Chondrocyte (in vitro differentiated cells): ENCODE results near the gene CLEC11A. TPM values are rescaled to one million over a fixed set of nuclear protein-coding genes. Genes with fewer than 3 reads are reported as not detected.

Experiments used
- DNase-seq: peaks from one replicate; pipeline ENCODE4 v3.0.0; 2021; ENCODE audit warnings: mixed read lengths, low spot score
- H3K27ac Mint-ChIP-seq: one replicate; pipeline ENCODE4 v1.8.0; 2021; ENCODE audit warnings: mild to moderate bottlenecking, moderate library complexity, mixed read lengths; ENCODE audit not compliant: unreplicated experiment
- H3K27me3 Mint-ChIP-seq: 2 replicates; pipeline ENCODE4 v1.8.0; 2021; ENCODE audit warnings: low read depth, mixed read lengths
- H3K36me3 Mint-ChIP-seq: 2 replicates; pipeline ENCODE4 v1.8.0; 2021; ENCODE audit warnings: low read depth, mixed read lengths
- H3K4me1 Mint-ChIP-seq: 2 replicates; pipeline ENCODE4 v1.8.0; 2021; ENCODE audit warnings: low read depth, mild to moderate bottlenecking, mixed read lengths
- H3K4me3 Mint-ChIP-seq: one replicate; pipeline ENCODE4 v1.8.0; 2021; ENCODE audit warnings: mild to moderate bottlenecking, moderate library complexity, mixed read lengths; ENCODE audit not compliant: unreplicated experiment
- H3K9me3 Mint-ChIP-seq: 2 replicates; pipeline ENCODE4 v1.8.0; 2021; ENCODE audit warnings: low read depth, mixed read lengths
- CTCF ChIP-seq: fragments of 200-600 bp; sonication (generic); IDR thresholded peaks from 2 replicates; pipeline ENCODE4 v1.5.0; 2021; ENCODE audit warnings: antibody characterized with exemption, mild to moderate bottlenecking, moderate library complexity
- long read RNA-seq: library from polyadenylated mRNA; stranded (forward); transcript quantifications from one replicate; pipeline ENCODE4 v2.0.0, GENCODE V29; 2021
- total RNA-seq: library from RNA; stranded (reverse); gene quantifications from 3 replicates; pipeline ENCODE4 v1.2.1, GENCODE V29; 2021

The CLEC11A gene, protein sequence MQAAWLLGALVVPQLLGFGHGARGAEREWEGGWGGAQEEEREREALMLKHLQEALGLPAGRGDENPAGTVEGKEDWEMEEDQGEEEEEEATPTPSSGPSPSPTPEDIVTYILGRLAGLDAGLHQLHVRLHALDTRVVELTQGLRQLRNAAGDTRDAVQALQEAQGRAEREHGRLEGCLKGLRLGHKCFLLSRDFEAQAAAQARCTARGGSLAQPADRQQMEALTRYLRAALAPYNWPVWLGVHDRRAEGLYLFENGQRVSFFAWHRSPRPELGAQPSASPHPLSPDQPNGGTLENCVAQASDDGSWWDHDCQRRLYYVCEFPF
- 2.9 to 5.4 TPM (median 5.1 TPM) in 3 replicates for total RNA-seq
- long read RNA-seq, partial matches to known transcripts = 1 of 11 reads
- long read RNA-seq, other reads (novel, unspliced or antisense) = 7 of 11 reads

DNA sequence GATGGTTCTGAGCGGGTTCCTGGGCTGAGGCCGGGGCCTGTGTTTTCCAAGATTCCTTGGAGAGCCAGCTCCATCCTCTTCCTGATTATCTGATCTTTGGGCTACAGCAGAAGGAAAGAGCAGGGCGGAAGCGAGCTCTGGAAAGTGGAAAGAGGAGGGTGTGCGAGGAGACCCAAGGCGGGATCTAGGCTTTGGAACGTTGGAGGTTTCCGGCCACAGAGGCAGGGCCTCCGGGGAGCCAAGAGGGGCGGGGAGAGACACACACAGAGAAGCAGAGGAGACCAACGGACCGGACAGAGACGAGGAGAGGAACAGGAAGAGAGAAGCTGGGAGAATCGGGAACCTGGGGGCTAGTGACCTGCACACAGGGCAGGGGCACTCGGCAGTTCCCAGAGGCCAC is at the start of gene CLEC11A:
Gene CLEC11A (plus strand): TSS at position 296 of the 400 bp plus-strand sequence. CDS start 162 bp downstream, outside the sequence.
- Mint-ChIP-seq H3K36me3 (no peaks in the 10 kb centered on the region), H3K4me1 (peaks cover 18% of the 10 kb centered on the region)

GRCh38 chr19:50676625-50677197 is 46.5 kb upstream of the CLEC11A start:
- no peak for TF ChIP-seq CTCF
- DNase-seq = no peak
- no peaks in the 10 kb centered on the region for H3K9me3 Mint-ChIP-seq
- H3K36me3 Mint-ChIP-seq = no peaks in the 10 kb centered on the region
- no peaks in the 10 kb centered on the region for H3K4me1 Mint-ChIP-seq
- H3K27ac Mint-ChIP-seq = no peak overlapping the region
- H3K27me3 Mint-ChIP-seq = peaks cover 51% of the 10 kb centered on the region
- H3K4me3 Mint-ChIP-seq = no peak overlapping the region

More for the DNA sequence above, at the start of gene CLEC11A:
- Mint-ChIP-seq H3K9me3 (no peaks in the 10 kb centered on the region), H3K27me3 (peaks cover 12% of the 10 kb centered on the region), H3K4me3 (peak within 1 kb of the TSS; percentile 86), H3K27ac (peak within 1 kb of the TSS; percentile 83)
- DNase-seq = no peak
- no peak for TF ChIP-seq CTCF

DNA sequence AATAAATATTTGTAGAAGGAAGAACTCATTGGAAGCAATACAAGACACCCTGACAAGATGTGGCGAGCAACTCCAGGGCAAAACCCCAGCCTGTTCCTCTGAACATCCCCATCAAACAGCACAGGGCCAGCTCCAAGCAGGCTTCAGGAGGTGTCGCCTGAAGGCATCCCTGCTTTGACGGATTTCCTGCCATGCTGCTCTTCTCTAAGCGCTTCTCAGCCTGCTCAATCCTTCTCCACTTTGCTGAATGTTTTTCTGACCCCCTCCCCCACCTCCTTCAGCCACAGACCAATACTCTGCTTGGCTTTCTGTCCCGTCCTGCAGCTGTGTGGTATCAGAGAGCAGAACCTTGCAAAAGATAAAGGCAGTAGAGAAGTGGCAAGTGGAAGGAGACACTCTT is 45.5 kb upstream of the CLEC11A start:
- no peak overlapping the region for H3K27ac Mint-ChIP-seq
- H3K4me3 Mint-ChIP-seq = no peak overlapping the region
- no peak for DNase-seq
- H3K9me3 Mint-ChIP-seq = no peaks in the 10 kb centered on the region
- no peak for TF ChIP-seq CTCF
- H3K36me3 Mint-ChIP-seq = no peaks in the 10 kb centered on the region
- H3K4me1 Mint-ChIP-seq = no peaks in the 10 kb centered on the region
- peaks cover 51% of the 10 kb centered on the region for H3K27me3 Mint-ChIP-seq

GRCh38 chr19:50678323-50678722 is 44.8 kb upstream of the CLEC11A start:
- no peak overlapping the region for H3K4me3 Mint-ChIP-seq
- peaks cover 49% of the 10 kb centered on the region for H3K27me3 Mint-ChIP-seq
- no peaks in the 10 kb centered on the region for H3K9me3 Mint-ChIP-seq
- H3K4me1 Mint-ChIP-seq = no peaks in the 10 kb centered on the region
- H3K27ac Mint-ChIP-seq = no peak overlapping the region
- no peak for DNase-seq
- TF ChIP-seq CTCF = no peak
- H3K36me3 Mint-ChIP-seq = no peaks in the 10 kb centered on the region

- no peak overlapping the region for H3K27ac Mint-ChIP-seq
- H3K9me3 Mint-ChIP-seq = no peaks in the 10 kb centered on the region
- H3K4me3 Mint-ChIP-seq = no peak overlapping the region
- H3K27me3 Mint-ChIP-seq = peaks cover 46% of the 10 kb centered on the region
- no peaks in the 10 kb centered on the region for H3K4me1 Mint-ChIP-seq
- H3K36me3 Mint-ChIP-seq = no peaks in the 10 kb centered on the region
- DNase-seq = no peak
- TF ChIP-seq CTCF = no peak
These were observed 43.7 kb upstream of the CLEC11A start for GRCh38 chr19:50679177-50680125.
